Choroid plexus epithelial cell (primary cell): ENCODE results near the gene RALGAPA1.

ENCODE experiments used
- DNase-seq: peaks from one replicate; pipeline ENCODE4 v3.0.0-alpha.2; 2010; ENCODE audit warnings: low read depth
- H3K4me3 ChIP-seq: 2 replicates; pipeline ENCODE4 v1.5.1; 2011; ENCODE audit warnings: low read depth, mild to moderate bottlenecking, control low read depth, low read length, moderate library complexity
- CTCF ChIP-seq: conservative IDR thresholded peaks from 2 replicates; pipeline ENCODE4 v1.5.1; 2011; ENCODE audit warnings: low read depth, mild to moderate bottlenecking, control low read depth, inconsistent platforms, low read length, moderate library complexity

Gene RALGAPA1

GRCh38 chr14:35819591-35820540 is 10.8 kb upstream of the RALGAPA1 start:
- no peak overlapping the region for H3K4me3 ChIP-seq
- no peak for DNase-seq
- TF ChIP-seq CTCF, result no peak

- H3K4me3 ChIP-seq, result no peak overlapping the region
- peak; percentile 73 for DNase-seq
- peak; percentile 72 for TF ChIP-seq CTCF
These were observed 9.4 kb upstream of the RALGAPA1 start for GRCh38 chr14:35818346-35819115.

- H3K4me3 ChIP-seq, result no peak overlapping the region
- TF ChIP-seq CTCF, result peak; percentile 87
- peak; percentile 65 for DNase-seq
These were observed 5.4 kb upstream of the RALGAPA1 start for GRCh38 chr14:35814371-35815005.

- no peak for TF ChIP-seq CTCF
- DNase-seq, result no peak
- H3K4me3 ChIP-seq, result no peak overlapping the region
These were observed 1.9 kb upstream of the RALGAPA1 start for GRCh38 chr14:35810963-35811362.

- no peak for TF ChIP-seq CTCF
- no peak for DNase-seq
- peak overlapping the region; percentile 67 for H3K4me3 ChIP-seq
These were observed 502 bp upstream of the RALGAPA1 start for GRCh38 chr14:35809597-35809996.

GRCh38 chr14:35808076-35808637 is 938 bp downstream of the RALGAPA1 start:
- H3K4me3 ChIP-seq, result peak overlapping the region; percentile 67
- TF ChIP-seq CTCF, result no peak
- DNase-seq, result no peak
